C4-2B (cell line): ENCODE results near the gene TPD52L1.

ENCODE experiments used
- H3K27ac ChIP-seq: fragments of 450-650 bp; 2 replicates; pipeline ENCODE4 v1.5.1; 2017
- ZFX ChIP-seq: fragments of 450-650 bp; IDR thresholded peaks from 2 replicates; pipeline ENCODE4 v1.6.1; 2017
- TF ChIP-seq, protein P1 (sequence below): fragments of 450-650 bp; conservative IDR thresholded peaks from 2 replicates; pipeline ENCODE4 v1.5.1; 2017; ENCODE audit warnings: mild to moderate bottlenecking

Gene TPD52L1, protein sequence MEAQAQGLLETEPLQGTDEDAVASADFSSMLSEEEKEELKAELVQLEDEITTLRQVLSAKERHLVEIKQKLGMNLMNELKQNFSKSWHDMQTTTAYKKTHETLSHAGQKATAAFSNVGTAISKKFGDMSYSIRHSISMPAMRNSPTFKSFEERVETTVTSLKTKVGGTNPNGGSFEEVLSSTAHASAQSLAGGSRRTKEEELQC

GRCh38 chr6:125153391-125154117 is at the start of gene TPD52L1:
TPD52L1 (plus strand) TSS chr6:125153773; CDS start chr6:125153952, 179 bp downstream.
- no peak for TF ChIP-seq ZFX
- TF ChIP-seq, protein P1, sequence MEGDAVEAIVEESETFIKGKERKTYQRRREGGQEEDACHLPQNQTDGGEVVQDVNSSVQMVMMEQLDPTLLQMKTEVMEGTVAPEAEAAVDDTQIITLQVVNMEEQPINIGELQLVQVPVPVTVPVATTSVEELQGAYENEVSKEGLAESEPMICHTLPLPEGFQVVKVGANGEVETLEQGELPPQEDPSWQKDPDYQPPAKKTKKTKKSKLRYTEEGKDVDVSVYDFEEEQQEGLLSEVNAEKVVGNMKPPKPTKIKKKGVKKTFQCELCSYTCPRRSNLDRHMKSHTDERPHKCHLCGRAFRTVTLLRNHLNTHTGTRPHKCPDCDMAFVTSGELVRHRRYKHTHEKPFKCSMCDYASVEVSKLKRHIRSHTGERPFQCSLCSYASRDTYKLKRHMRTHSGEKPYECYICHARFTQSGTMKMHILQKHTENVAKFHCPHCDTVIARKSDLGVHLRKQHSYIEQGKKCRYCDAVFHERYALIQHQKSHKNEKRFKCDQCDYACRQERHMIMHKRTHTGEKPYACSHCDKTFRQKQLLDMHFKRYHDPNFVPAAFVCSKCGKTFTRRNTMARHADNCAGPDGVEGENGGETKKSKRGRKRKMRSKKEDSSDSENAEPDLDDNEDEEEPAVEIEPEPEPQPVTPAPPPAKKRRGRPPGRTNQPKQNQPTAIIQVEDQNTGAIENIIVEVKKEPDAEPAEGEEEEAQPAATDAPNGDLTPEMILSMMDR = peak; percentile 92
- peak within 1 kb of the TSS; percentile 89 for H3K27ac ChIP-seq

- H3K27ac ChIP-seq = no peak overlapping the region
- TF ChIP-seq, protein P1 = no peak
- no peak for TF ChIP-seq ZFX
These were observed 49.1 kb upstream of the TPD52L1 start for GRCh38 chr6:125104425-125104824.

DNA sequence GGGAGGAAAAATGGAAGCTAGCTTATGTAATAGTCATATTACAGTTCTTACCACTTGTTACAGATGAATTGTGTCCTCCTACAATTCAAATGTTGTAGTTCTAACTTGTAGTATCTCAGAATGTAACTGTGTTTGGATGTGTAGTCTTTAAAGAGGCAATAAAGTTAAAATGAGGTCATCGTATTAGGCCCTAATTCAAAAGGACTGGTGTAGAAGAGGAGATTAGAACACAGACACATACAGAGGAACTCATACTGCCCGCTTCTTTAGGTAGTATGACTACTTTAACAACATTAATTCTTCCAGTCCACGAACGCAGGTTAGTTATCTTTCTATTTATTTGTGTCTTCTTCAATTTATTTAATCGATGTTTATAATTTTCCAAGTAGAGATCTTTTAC is 46.5 kb upstream of the TPD52L1 start:
- H3K27ac ChIP-seq = no peak overlapping the region
- TF ChIP-seq ZFX = no peak
- TF ChIP-seq, protein P1 = no peak

GRCh38 chr6:125107896-125108295 is 45.7 kb upstream of the TPD52L1 start:
- no peak for TF ChIP-seq ZFX
- TF ChIP-seq, protein P1 = no peak
- no peak overlapping the region for H3K27ac ChIP-seq

DNA sequence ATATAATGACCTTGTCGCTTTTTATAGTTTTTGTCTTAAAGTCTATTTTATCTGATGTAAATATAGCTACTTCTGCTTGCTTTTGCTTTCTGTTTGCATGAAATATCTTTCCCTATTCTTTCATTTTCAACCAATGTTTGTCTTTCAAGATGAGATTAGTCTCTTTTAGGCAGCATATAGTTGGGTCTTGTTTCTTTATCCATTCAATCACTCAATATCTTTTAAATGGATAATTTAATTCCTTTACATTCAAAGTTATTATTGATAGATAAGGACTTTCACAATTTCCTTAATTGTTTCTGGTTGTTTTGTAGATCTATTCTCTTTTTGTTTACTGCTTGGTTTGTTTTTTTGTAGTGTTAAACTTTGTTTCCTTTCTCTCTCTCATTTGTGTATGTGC is 43.5 kb upstream of the TPD52L1 start:
- no peak overlapping the region for H3K27ac ChIP-seq
- TF ChIP-seq, protein P1 = no peak
- TF ChIP-seq ZFX = no peak

DNA sequence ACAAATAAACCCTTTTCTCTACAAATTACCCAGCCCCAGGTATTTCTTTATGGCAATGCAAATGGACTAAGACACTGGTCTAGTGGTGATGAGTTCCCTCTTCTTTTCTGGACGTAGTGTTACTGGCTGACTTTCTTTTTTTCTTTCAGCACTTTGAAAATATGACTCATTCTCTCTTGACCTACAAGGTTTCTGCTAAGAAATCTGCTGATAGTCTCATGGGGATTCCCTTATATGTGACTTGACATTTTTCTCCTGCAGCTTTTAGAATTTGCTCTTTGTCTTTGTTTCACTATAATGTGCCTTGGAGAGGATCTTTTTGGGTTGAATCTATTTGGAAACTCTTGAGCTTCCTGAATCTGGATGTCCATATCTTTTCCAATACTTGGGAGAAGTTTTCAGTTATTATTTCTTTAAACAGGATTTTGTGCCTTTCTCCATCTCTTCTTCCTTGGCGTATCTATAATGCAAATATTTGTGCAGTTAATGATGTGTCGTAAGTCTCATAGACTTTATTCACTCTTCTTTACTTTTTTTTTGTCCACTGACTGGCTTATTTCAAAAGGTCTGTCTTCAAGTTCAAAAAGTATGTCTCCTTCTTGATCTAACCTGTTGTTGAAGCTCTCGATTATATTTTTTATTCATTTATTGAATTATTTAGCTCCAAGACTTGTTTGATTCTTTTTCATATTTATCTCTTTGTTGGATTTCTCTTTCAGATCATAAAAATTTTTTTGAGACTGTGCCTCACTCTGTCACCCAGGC is 42.2 kb upstream of the TPD52L1 start:
- TF ChIP-seq ZFX = no peak
- TF ChIP-seq, protein P1 = no peak
- H3K27ac ChIP-seq = no peak overlapping the region

DNA sequence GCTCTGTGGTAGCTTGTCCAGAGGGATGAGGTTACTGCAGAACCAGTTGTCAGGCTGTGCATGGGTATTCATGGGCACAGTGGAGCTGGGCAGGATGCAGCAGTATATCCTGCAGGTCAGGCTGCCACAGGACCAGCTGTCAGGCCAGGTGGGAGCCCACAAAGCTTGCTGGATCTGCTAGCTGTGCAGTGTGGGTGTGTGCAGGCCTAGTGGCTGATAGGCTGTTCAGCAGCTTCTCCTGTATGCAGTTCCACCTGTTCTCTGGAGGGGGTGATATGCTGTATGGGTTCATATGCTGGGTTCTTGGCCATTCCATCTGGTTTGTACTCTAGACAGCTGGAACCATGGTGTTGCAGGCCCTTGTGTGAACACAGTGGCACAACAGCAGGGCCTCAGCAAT is 40.6 kb upstream of the TPD52L1 start:
- H3K27ac ChIP-seq = no peak overlapping the region
- no peak for TF ChIP-seq ZFX
- TF ChIP-seq, protein P1 = no peak
